NCI-H748 (cell line): ENCODE results near the gene ARHGEF2.
A peak's percentile ranks its signal among the peaks of the same experiment; 100 is the strongest.
"Not testable (repeated sequence)": the region's sequence is repeated elsewhere in the genome, so short reads cannot be mapped to it uniquely, and the experiment has no call there.

Experiments used
- DNase-seq: peaks from one replicate; lab custom pipeline; 2025; ENCODE audit not compliant: unreplicated experiment; lab: John Stamatoyannopoulos, UW

The ARHGEF2 gene

DNA sequence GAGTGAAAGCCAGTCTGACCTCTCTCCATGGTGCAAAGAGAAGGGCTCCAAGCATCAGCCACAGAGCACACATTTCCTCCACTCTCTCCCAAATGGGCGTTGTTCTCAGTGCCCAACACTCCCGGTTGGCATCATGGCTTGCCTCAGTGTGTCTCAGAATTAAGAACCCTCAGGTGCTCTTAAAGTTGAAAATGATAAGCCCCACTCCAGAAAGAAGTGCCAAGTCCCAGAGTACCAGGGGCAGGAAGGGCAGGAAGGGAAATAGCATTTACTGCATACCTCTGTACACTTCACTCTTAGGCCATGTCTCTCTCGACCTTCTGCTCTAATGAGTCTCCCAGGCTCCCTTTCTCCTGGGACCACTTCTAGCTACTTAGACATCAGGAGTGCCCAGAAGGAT is 15.2 kb upstream of the ARHGEF2 start:
- no peak for DNase-seq

DNA sequence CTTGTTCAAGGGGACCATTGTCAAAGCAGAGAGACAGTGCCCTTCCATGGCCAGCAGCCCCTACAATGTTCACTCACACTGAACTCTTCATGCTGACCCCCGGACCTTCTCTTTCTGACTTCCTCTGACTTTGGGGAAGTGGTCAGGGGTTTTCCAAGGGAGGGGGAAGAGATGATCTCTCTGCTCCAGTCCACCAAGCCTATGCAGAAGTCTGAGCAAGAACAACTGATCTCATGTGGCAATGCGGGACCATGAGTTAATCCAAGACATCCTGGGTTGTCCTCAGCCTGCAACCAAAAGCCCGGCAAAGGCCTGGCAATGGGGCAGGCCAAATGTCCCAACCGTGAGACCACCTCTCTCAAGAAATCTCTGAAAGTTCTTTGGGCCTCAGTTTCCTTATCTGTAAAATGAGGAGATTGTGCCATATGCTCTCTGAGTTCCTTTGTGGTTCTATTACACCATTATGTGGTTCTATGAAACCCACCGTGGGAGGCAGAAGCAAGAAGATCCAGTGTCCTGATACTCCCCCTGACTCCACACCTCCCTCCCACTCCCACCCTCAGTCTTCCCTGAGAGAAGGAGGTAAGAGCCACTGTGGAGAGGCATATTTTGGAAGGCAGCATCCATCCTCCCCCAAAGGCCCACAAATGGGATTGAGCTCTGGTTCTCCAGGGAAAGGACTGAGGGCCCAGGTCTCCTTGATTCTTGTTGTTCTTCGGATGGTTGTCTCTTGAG is 11.8 kb upstream of the ARHGEF2 start:
- no peak for DNase-seq

DNA sequence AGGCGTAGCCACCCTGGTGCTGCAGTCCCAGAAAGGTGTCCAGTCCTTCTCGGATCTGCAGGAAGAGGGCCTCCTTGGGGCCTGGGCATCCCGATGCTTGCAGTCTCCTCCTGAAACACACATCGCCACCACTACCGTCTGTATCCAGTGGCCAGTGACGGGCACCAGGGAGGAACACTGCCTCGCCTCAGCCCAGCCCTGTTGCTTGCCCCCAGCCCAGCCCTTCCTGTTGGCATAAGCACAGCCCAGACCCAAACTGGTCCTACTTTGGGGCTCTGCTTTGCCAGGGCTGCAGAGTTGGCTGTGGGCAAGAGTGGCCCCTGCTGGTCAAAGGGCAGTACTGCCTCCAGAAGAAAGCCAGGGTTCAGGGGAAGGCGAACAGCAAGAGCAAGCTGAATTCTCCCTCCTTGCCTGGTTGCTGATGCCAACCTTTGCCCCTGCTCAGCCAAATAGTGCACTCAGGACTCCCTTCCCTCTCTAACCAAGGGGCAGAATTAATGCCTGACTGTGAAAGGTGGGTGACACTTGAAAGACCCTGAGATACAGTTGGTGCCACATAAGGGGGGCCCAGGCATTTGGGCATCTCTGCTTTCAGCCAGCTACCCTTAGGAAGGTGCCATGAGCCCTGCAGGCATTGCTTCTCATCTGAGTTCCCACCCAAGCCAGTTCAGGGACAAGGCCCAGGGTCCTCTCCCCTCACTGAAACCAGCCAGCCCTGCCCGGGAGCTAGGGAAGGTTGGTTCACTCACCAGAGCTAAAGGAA is 11.1 kb upstream of the ARHGEF2 start:
- DNase-seq, result peak; percentile 57

DNA sequence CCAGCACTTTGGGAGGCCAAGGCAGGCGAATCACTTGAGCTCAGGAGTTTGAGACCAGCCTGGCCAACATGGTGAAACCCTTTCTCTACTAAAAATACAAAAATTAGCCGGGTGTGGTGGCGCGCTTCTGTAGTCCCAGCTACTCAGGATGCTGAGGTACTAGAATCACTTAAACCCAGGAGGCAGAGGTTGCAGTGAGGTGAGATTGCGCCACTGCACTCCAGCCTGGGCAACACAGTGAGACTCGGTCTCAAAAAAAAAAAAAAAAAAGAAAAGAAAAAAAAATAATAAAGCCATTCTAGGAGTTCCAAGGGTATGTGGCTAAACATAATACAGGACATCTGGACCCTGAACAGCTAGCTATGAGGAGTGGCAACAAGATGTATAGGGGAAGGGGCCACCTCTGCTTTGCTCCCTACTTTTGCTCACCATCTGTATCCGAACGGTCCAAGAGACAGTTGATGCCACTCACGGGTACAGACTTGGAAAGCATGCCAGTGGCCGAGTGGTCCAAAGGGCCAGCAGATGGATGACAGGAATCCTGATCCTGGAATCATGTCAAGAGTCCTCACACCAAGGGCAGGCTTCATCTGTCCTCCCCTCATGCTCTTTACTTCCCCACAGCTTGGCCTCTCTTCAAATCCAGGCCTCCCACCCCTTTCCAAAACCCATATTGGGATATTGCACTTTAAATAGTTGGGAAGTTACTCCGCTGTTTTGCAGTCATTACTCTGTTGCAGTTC is 6.7 kb upstream of the ARHGEF2 start:
- not testable (repeated sequence) for DNase-seq

DNA sequence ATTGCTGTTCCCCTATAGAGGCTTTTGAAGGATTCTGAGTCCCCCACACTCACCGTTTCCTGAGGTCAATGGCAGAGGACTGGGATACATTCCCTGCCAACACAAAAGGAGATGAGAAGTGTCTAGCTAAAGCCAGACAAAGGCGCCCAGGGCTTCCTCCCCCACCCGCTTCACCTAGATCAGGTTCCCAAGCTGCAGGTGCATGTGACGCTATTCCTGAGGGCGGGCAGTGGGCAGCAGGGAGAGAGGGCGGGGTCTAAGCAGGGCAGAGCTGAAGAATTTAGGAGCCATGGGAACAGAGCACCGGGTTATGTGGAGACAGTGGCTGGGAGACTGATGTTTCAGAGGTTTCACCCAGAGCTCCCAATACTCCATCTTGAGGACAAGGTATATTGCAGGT is 6.0 kb upstream of the ARHGEF2 start:
- peak; percentile 66 for DNase-seq

DNA sequence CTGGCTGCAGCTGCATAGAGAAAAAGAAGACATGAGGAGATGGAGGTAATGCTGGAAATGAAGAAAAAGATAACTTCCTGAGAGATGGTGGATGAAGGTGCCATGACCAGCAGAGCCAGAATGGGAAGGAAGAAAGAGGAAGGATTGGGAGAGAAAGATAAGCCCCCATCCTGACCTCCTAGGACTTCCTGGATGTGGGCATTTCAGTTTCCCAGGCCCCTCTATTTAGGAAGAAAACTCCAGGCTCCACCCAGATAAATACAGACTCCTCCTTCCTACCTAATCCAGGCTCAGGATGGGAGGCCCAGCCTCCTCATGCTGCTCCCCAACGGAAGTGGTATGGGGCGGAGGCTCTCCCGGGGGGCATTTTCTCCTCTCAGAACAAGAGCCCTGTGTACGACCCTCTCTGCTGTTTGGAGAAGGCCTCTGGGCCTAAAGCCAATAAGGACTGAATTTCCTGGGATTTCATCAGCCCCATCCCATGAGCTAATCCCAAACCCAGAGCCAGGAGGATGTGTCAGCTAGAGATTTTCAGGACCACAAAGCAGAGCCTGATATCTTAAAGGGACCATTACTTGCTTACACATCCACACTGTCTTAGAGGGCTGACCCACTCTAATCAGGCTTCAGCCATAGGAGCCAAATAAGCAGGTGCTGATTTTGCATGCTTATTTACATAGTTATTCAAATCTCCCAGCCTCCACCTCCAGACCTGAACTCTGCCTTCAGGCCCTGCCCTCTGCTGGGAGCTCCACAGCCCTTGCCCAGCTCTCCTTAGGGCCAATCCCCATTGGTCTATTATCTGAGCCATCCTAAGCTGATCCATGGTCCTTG is 5.1 kb upstream of the ARHGEF2 start:
- DNase-seq, result peak; percentile 11

DNA sequence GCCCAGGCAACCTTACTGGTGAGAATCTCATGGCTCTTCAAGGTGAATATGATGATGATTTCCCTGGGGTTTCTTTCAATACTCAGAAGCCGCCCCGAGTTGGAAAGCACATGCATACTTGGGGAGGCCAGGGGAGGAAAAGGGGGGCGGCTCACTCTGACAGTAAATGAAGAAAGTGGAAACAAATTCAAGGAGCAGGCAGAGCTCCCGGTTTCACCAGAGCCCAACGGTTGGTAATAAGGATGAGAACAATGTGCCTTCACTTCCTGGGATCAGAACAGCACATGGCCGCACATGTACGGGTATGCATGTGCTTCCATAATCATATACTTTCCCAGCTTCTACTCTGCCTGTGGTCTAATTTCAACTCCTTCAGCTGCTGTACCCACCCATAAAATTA is 3.8 kb upstream of the ARHGEF2 start:
- DNase-seq, result no peak

DNA sequence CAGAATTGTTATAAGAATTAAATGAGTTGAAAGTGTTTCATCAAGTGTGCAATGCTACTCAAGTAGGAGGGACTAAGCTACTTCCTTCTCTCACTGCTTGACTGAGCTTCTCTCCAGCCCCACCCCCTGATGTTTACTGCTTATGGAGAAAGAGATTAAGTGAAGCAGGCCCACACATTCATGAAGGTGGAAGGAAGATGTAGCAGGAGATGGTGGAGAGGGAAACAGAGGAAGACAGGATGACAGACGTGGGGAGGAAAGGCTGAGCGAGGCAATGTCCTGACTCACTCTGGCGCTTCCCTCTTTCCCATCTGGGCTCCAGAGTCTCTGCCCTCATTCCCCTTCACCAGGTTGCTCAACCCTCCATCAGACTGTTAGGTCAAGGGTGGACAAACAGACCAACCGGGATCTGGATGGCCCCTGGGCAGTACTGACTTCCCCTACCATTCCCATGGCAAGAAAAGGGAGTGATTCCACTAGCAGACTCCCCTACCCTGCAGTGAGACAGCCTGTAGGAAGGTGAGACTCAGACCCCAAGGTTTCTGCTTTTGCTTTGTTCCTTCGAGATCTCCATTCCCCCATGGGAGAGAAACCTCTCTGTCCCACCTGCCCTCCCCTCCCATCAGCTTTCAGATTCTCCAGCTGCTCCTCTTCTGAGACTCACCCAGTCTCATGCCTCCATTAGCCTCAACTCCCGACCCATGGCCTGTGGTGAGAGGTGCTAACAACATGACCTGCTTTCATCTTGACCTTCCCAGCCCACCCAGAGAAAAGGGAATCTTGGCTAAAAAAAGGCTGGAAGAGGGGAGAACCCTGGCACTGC is 3.1 kb upstream of the ARHGEF2 start:
- DNase-seq, result no peak

DNA sequence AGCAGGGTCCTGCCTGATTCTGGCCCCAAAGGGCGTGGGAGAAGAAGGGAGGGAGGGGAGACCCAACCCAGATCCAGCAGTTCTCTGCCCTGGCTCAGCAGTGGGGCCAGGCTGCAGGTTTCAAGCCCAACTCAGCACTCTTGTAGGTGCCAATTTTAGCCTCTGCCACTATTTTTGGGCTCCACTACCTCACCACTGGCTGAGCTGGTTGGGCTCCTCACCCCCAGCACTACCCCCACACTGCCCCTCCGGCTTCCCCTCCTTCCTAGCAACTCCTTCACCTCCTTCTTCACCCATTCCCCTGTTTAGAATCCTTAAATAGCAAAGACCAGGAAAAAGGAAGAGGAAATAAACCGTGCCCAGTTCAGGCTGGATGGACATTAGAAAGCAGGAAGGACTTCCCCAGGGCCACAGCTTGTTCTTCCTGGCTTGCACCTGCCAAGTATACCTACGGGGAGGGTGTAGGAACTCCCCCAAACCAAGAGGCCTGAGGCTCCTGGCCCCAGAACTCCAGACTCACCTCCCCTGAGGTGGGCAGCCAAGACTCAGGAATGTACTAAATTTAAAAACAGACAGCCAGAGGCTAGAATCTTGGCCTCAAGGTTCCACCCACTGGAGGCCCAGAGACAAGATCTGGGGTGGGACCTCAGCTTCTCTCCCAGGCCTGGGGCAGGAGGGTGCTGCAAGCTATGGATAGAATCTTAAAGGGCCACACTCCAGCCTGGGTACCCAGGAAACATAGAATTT is 1.4 kb upstream of the ARHGEF2 start:
- DNase-seq, result no peak

DNA sequence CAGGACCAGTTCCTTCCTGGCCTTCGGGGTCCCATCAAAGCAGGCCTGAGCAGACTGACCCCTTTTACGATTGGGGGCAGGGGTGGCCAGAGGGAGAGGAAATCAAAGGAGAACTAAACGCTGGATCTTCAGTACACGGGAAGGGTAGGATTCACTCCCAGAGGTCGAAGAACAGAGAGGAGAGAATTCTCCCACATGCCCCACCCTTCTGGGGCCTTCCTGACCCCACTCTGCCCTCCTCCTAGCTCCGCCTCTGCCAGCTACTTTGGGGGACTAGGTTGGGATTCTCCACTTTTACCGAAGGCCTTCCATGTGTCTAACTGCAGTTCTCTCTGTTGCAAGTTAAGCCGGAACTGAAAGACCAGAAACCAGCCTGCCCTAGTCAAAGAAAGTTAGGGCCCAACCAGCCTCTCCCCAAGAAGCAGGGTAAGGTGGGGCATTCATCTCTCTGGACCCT is 654 bp upstream of the ARHGEF2 start:
- DNase-seq, result no peak

DNA sequence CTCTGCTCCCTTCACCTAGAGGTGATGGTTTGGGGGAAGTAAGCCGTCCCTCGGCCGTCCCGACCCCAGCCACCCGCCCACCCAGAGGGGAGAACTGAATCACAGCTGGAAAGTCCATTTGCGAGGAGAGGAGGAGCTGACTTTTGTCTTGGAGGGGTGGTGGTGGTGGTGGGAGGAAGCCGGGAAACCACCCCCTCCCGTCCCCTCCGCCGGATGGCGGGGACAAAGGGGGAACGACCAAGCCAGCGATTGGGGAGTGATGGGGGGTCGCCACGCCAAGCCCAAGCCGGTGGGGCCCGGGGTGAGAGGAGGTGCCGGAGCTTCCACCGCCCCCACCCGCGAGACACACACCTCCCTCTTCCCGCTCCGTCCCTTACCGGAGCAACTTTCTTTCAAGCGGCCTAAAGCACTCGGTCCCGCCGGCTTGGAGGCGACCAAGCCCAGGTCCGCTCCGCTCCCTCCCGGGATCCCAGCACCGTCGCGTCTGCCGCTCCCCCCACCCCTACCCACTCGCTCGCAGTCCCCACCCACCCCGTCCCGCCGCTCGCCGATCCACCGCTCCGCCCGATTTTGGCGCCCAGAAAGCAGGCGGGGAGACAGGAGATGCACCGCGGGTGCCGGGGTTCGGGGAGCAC is 540 bp downstream of the ARHGEF2 start:
- DNase-seq, result peak; percentile 48

DNA sequence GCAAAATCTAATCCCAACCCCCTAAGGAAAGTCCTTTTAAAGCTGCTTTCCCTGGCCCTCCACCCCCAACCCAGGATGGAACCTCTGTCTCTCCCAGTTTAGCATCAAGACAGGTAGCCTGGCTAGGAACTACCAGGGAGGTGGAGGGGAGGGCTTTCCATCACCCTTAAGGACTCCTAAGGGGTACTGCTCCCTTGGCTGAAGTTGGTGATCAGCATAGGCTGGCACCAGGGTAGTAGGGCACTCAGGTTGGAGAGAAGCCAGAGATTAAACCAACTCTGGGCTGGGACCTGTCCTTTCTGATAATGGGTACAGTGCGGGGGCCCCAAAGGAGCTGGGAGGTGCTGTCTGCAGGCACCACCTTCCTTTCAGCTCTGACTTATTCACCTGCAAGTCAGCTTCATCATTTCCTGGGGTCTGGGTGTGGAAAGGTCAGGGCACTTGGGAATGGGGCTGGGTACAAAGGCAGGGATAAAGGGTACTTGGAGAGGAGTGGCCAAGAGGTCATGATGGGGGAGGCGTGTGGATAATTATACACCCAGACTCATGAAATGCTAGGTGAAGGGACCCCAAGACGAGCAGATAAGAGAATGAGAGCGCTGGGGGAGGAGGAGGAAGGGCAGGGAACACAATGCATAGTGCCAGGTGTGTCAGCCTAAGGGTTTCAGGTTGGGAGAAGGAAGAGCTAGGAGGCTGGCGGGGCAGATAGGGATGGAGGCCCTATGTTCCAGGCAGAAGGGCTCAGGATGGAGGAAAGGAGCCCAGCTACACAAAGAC is 1.2 kb downstream of the ARHGEF2 start:
- DNase-seq, result peak; percentile 41

DNA sequence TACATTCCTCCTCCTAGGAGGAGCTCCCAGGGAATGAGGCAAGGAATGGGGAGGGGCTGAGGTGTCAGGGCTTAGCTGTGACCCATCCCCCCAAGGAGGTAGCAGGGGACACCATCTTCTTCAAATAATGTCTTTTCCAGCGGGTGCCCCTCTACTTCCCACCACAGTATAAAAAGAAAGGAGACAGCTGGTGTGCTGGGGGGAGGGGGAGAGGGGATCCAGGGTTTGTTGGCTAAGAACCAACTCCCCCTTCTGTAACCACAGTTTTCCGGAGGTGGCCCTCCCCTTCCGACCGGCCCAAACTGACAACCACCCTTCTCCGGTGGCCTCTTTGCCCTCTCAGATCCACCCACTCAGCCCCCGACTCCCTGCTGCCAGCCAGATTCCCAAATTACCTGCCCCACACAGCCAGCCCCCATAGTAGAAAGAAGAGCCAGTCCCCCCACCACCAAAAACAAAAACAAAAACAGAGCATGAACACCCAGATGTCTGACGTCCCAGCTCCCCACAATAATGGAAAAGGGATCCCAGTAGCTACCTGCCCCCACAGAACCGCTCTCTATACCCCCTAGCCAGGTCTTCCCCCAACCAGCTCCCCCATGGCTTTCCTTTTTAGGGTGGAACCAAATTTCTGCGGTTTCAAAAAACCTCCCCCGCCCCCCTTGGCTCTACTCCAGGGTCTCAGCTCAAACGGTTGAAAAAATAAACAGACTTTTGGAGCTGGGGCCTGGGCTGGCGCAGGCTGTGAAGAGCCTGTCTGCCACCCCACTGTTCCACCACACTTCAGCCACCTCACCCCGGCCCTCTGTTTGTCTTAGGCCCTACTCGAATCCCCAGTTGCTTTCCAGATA is 2.1 kb downstream of the ARHGEF2 start:
- DNase-seq, result peak; percentile 74

DNA sequence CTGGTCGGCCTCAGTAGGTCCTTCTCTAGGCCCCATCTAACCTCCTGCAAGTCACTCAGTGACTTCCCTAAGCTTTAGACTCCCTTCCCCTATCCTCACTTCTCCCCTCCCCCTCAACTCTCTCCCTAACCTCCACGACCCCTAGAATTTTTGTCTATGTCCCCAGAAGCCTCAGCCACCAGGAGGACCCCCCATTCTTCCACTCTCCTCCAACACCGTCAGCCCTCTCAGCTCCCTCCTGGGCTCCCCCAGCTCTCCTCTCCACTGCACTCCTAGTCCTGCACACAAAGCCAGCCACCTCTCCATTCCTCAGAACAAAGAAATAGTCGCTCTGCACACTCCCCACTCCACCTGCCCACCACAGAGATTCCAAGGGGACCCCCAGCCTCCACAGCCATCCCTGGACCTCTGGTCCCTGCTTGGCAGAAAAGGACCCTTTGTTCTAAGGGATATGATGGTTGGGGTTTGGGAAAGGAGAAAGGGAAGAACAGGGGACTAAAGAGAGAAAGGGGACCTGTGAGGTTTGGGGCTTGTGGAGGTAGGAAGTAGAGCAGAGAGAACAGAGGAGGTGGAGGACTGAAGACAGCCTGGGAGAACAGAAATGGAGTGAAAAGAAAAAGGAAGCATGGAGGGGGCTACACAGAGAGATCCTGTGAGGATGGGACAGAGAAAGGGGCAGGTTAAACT is 2.8 kb downstream of the ARHGEF2 start:
- no peak for DNase-seq

DNA sequence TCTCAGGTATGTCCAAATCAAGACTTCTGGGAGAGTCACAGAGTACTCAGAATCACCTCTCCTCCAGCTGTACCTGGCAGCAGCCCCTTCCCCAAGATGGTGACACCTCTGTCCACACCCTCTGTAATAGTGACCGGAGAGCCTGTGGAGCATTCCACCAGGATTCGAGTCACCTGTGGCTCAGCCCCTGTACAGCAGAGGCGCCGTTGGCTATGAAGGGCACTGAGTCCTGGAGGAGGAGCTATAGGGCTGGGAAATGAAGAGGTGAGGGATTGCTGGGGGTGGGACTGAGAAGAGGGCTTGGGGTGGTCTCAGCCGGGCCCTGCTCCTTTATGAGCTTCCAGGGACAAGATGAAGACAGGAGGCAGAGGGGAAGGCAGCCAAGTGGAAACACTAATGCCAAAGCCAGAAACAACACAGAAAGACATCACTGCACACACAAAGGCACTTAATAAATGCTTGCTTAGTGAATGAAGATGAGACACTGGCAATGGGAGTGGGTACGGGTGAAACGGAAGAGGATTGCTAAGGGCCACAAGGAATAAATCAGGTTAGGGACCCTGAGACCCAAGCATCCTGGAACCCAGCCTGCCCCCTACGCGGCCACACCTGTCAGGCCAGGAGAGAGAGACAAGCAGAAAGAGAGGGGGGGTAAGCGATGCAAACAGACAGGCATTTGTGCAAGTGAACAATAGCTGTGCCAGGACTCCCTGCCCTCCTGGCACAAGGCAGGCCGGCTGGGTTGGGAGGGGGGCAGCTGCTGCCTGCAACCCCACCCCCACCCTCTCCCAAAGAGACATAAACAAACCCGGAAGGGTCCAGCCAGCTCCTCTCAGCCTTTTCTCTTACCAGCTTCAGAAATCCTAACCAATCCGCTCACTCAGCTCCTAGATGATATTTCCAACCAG is 3.9 kb downstream of the ARHGEF2 start:
- DNase-seq, result peak; percentile 16

DNA sequence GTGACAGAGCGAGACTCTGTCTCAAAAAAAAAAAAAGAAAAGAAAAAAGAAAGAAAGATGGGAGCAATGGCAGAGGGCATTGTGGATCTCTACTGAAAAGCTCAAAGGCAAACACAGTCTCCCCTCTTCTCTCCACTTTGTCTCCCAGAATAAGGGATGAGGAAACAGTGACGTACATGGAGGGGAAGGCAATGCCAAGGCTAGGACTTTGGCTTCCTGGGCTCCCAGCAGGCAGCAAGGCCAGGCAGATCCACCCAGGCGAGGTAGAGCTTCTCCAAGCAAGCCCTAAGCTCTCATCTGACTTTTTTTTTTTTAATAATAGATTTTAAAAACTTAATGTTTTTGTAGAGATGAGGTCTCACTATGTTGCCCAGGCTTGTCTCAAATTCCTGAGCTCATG is 4.6 kb downstream of the ARHGEF2 start:
- no peak for DNase-seq
